Activated B cell treated with CpG ODN at 0.5 μM for 24 hours (primary cell): Measurements from ENCODE around the gene UBR4. TPM values are rescaled to one million over a fixed set of nuclear protein-coding genes. Genes with fewer than 3 reads are reported as not detected.
"Not testable (repeated sequence)": the region's sequence is repeated elsewhere in the genome, so short reads cannot be mapped to it uniquely, and the experiment has no call there.

Source experiments
- ATAC-seq: fragments of 200-7000 bp; cut with Tn5 transposase; one replicate; pipeline ENCODE4 v1.10.0; 2021; ENCODE audit warnings: low read depth, mild to moderate bottlenecking, moderate library complexity
- CTCF ChIA-PET: fragments of 350-600 bp; sonication (Branson Sonifier 250); formaldehyde crosslinking; loops from one replicate; lab custom pipeline; 2021; ENCODE audit warnings: antibody characterized with exemption; lab: Charles Lee
- POLR2A ChIA-PET: fragments of 350-600 bp; sonication (Branson Sonifier 250); formaldehyde crosslinking; loops from one replicate; lab custom pipeline; 2021; ENCODE audit warnings: antibody characterized with exemption; lab: Charles Lee
- DNase-seq: peaks from one replicate; pipeline ENCODE4 v3.0.0; 2022
- H3K27ac Mint-ChIP-seq: one replicate; pipeline ENCODE4 v1.8.0; 2020; ENCODE audit warnings: mixed read lengths
- H3K27me3 Mint-ChIP-seq: one replicate; pipeline ENCODE4 v1.8.0; 2021; ENCODE audit warnings: mixed read lengths
- H3K36me3 Mint-ChIP-seq: one replicate; pipeline ENCODE4 v1.8.0; 2021; ENCODE audit warnings: low read depth, mixed read lengths
- H3K4me1 Mint-ChIP-seq: one replicate; pipeline ENCODE4 v1.8.0; 2021; ENCODE audit warnings: mixed read lengths
- H3K4me3 Mint-ChIP-seq: one replicate; pipeline ENCODE4 v1.8.0; 2020; ENCODE audit warnings: mild to moderate bottlenecking, mixed read lengths
- H3K9me3 Mint-ChIP-seq: one replicate; pipeline ENCODE4 v1.8.0; 2020; ENCODE audit warnings: mixed read lengths
- intact Hi-C: fragments of 100-400 bp; cut with micrococcal nuclease; formaldehyde crosslinking; loops from one replicate; pipeline ENCODE4 v1.15.1; 2024
- total RNA-seq: library from RNA; stranded (reverse); gene quantifications from 2 replicates; pipeline ENCODE4 v1.2.3, GENCODE V29; 2022
- TF ChIP-seq, protein P1 (sequence below): fragments of 200-600 bp; IDR thresholded peaks from one replicate; pipeline ENCODE4 v1.8.0; 2022; ENCODE audit warnings: antibody characterized with exemption, mild to moderate bottlenecking

The UBR4 gene
- total RNA-seq, 1 donor from 2014 or later: 262 TPM

DNA sequence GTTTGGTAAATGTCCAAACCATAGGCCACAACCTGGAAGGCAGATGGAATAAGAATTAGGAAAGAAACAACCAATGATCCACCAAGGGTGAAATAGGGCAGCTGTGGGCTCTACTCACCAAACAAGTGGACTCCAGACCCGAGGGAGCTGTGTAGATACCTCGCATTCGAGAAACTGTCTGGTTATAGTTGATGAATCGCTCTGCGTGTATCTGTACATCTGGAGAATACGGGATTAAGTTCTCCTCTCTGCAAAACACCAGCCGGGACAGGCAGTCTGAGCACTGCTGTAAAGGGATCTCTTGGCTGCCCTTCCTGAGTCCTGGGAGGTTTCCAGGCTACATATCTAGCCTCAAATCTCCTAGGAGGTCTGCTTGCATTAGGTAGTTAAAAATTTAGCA is 9.4 kb upstream of the UBR4 start:
- H3K27me3 Mint-ChIP-seq: no peaks in the 10 kb centered on the region

GRCh38 chr1:19216585-19216984 is 6.5 kb upstream of the UBR4 start:
- H3K9me3 Mint-ChIP-seq, H3K27ac Mint-ChIP-seq, DNase-seq, intact Hi-C loops, ATAC-seq, H3K4me3 Mint-ChIP-seq, CTCF ChIA-PET, H3K4me1 Mint-ChIP-seq, H3K27me3 Mint-ChIP-seq: not testable (repeated sequence)
- peaks cover 69% of the 10 kb centered on the region for H3K36me3 Mint-ChIP-seq
- POLR2A ChIA-PET: interaction anchor here (0.6 kb wide), 1 partner anchor 29 kb away, joined by 6 read pairs; no protein-coding TSS in a partner anchor

More for the DNA sequence above, 9.4 kb upstream of the UBR4 start:
- ChIA-PET POLR2A (interaction anchor here (1.8 kb wide), 1 partner anchor 9 kb away, joined by 8 read pairs; no protein-coding TSS in a partner anchor), CTCF (no interaction called here)
- DNase-seq: no peak
- TF ChIP-seq, protein P1, sequence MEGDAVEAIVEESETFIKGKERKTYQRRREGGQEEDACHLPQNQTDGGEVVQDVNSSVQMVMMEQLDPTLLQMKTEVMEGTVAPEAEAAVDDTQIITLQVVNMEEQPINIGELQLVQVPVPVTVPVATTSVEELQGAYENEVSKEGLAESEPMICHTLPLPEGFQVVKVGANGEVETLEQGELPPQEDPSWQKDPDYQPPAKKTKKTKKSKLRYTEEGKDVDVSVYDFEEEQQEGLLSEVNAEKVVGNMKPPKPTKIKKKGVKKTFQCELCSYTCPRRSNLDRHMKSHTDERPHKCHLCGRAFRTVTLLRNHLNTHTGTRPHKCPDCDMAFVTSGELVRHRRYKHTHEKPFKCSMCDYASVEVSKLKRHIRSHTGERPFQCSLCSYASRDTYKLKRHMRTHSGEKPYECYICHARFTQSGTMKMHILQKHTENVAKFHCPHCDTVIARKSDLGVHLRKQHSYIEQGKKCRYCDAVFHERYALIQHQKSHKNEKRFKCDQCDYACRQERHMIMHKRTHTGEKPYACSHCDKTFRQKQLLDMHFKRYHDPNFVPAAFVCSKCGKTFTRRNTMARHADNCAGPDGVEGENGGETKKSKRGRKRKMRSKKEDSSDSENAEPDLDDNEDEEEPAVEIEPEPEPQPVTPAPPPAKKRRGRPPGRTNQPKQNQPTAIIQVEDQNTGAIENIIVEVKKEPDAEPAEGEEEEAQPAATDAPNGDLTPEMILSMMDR: no peak
- peaks cover 80% of the 10 kb centered on the region for H3K36me3 Mint-ChIP-seq
- H3K9me3 Mint-ChIP-seq: no peaks in the 10 kb centered on the region
- H3K27ac Mint-ChIP-seq: peak overlapping the region; percentile 9
- peaks cover 4% of the 10 kb centered on the region for H3K4me1 Mint-ChIP-seq
- ATAC-seq: no peak
- intact Hi-C loops: no loop called here
- H3K4me3 Mint-ChIP-seq: no peak overlapping the region

DNA sequence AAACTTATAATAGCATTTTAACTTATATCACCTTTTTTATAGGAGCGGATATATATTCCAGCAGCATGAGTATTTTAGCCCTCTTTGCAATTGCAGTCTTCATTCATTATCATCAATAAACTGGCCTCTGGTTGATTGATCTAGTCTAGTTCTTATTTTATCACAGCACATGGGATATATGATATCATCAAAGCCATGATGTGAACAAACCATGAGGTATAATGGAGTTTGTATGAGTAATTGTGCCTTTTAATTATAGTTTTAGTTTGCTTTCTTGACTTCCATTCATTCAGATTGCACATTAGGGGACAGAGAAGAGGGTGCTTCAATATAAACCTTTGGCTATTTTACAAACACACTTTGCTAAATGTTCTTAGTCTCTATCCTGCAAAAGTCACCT is 3.5 kb upstream of the UBR4 start:
- ATAC-seq: no peak
- Mint-ChIP-seq H3K9me3 (no peaks in the 10 kb centered on the region), H3K4me3 (no peak overlapping the region), H3K27ac (no peak overlapping the region), H3K36me3 (peaks cover 54% of the 10 kb centered on the region), H3K27me3 (no peaks in the 10 kb centered on the region), H3K4me1 (peaks cover 30% of the 10 kb centered on the region)
- ChIA-PET CTCF (no interaction called here), POLR2A (no interaction called here)
- TF ChIP-seq, protein P1: no peak
- DNase-seq: no peak
- intact Hi-C loops: loop anchor here (5.0 kb wide), 2 partner anchors 274 to 1294 kb away; partner anchors contain the start of genes CAPZB and MUL1

DNA sequence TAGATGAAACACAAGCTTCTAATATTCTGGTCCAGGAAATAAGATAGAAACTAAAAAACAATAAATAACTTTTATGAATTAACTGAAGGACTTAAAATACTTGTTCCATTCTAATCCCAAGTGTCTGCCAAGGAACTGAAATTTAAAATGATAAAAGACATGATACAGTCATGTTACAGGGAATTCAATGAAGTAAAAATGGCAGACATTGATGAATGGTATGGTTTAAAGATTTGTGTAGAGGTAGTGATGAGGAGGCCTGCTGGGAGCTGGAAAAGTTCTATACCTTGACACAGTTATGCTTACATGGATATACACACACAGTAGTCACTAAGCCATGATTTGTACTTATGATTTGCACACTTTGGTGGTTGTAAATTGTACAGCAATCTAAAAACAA is 2.1 kb upstream of the UBR4 start:
- Mint-ChIP-seq H3K36me3 (peaks cover 46% of the 10 kb centered on the region), H3K4me3 (no peak overlapping the region), H3K27me3 (no peaks in the 10 kb centered on the region), H3K4me1 (peaks cover 42% of the 10 kb centered on the region), H3K9me3 (no peaks in the 10 kb centered on the region), H3K27ac (no peak overlapping the region)
- intact Hi-C loops: loop anchor here (5.0 kb wide), 2 partner anchors 275 to 1295 kb away; partner anchors contain the start of genes CAPZB and MUL1
- no peak for DNase-seq
- ATAC-seq: no peak
- TF ChIP-seq, protein P1: no peak
- POLR2A ChIA-PET: interaction anchor here (2.2 to 3.7 kb wide), 2 partner anchors 29 to 39 kb away, joined by 7 to 22 read pairs; partner anchors contain the start of genes EMC1 and MRTO4
- CTCF ChIA-PET: no interaction called here

- CTCF ChIA-PET: interaction anchor here (0.9 to 1.0 kb wide), 2 partner anchors 30 to 40 kb away, joined by 3 read pairs; partner anchors contain the start of genes EMC1 and MRTO4
- TF ChIP-seq, protein P1: no peak
These were observed 895 bp upstream of the UBR4 start for GRCh38 chr1:19210772-19211549.

More at GRCh38 chr1:19210772-19211549, 895 bp upstream of the UBR4 start:
- DNase-seq (no peak), ATAC-seq (no peak)
- peaks cover 44% of the 10 kb centered on the region for H3K36me3 Mint-ChIP-seq
- H3K27ac Mint-ChIP-seq: peak overlapping the region; percentile 97
- intact Hi-C loops: loop anchor here (1.0 to 5.0 kb wide), 6 partner anchors 40 to 1296 kb away; partner anchors contain the start of genes ALDH4A1, CAPZB, EMC1 and IFFO2
- H3K4me3 Mint-ChIP-seq: peak overlapping the region; percentile 95
- H3K9me3 Mint-ChIP-seq: no peaks in the 10 kb centered on the region
- no peaks in the 10 kb centered on the region for H3K27me3 Mint-ChIP-seq
- H3K4me1 Mint-ChIP-seq: peaks cover 49% of the 10 kb centered on the region
- POLR2A ChIA-PET: interaction anchor here (0.9 to 3.7 kb wide), 4 partner anchors 9 to 40 kb away, joined by 4 to 22 read pairs (median 8); partner anchors contain the start of genes EMC1 and MRTO4
